NCI-H748 treated with DMSO at 0.1 percent for 48 hours (cell line): ENCODE results near the gene MUC2.

Experiments
- DNase-seq: peaks from one replicate; lab custom pipeline; 2025; lab: John Stamatoyannopoulos, UW

Gene MUC2

GRCh38 chr11:1121813-1122663 is 47.4 kb downstream of the MUC2 start:
- no peak for DNase-seq

- no peak for DNase-seq
Observed at GRCh38 chr11:1122664-1123002, 48.0 kb downstream of the MUC2 start.

- no peak for DNase-seq
Observed at GRCh38 chr11:1123970-1124369, 49.3 kb downstream of the MUC2 start.
